HG03457 (cell line): ENCODE results near the gene SYCE3.

Source experiments
- ATAC-seq: cut with Tn5 transposase; IDR thresholded peaks from one replicate; pipeline ENCODE4 v1.9.1; 2021; ENCODE audit warnings: moderate number of reproducible peaks; ENCODE audit not compliant: unreplicated experiment

SYCE3 gene

GRCh38 chr22:50600967-50601668 is 38.4 kb upstream of the SYCE3 start:
- ATAC-seq: no peak

GRCh38 chr22:50600538-50600937 is 37.8 kb upstream of the SYCE3 start, which contains the start of gene MAPK8IP2:
MAPK8IP2 (plus strand) TSS chr22:50600793; CDS start chr22:50600819, 26 bp downstream.
- ATAC-seq: no peak

- ATAC-seq: no peak
These were observed 37.2 kb upstream of the SYCE3 start for GRCh38 chr22:50599816-50600455.

GRCh38 chr22:50597097-50597496 is 34.4 kb upstream of the SYCE3 start:
- ATAC-seq: no peak

GRCh38 chr22:50595189-50595588 is 32.5 kb upstream of the SYCE3 start:
- ATAC-seq: no peak

- ATAC-seq: no peak
These were observed 24.7 kb upstream of the SYCE3 start for GRCh38 chr22:50587407-50587806.

- no peak for ATAC-seq
These were observed 23.7 kb upstream of the SYCE3 start for GRCh38 chr22:50586416-50586815.

- ATAC-seq: no peak
These were observed 23.1 kb upstream of the SYCE3 start for GRCh38 chr22:50585781-50586180.

GRCh38 chr22:50585238-50585637 is 22.5 kb upstream of the SYCE3 start:
- ATAC-seq: no peak

GRCh38 chr22:50584106-50585096 is 21.7 kb upstream of the SYCE3 start:
- no peak for ATAC-seq

GRCh38 chr22:50583294-50583861 is 20.7 kb upstream of the SYCE3 start:
- ATAC-seq: no peak

- ATAC-seq: peak; percentile 80
These were observed 20.0 kb upstream of the SYCE3 start, which contains the start of gene CHKB for GRCh38 chr22:50582493-50583293. CHKB (minus strand) TSS chr22:50582849; CDS start chr22:50582781, 68 bp downstream.

- no peak for ATAC-seq
These were observed 19.3 kb upstream of the SYCE3 start for GRCh38 chr22:50581950-50582492.

- no peak for ATAC-seq
These were observed 18.6 kb upstream of the SYCE3 start for GRCh38 chr22:50581031-50581949.

GRCh38 chr22:50579752-50580151 is 17.0 kb upstream of the SYCE3 start:
- ATAC-seq: no peak

- ATAC-seq: no peak
These were observed 16.1 kb upstream of the SYCE3 start for GRCh38 chr22:50578776-50579310.

GRCh38 chr22:50577987-50578775 is 15.5 kb upstream of the SYCE3 start, which contains the start of gene CPT1B:
CPT1B (minus strand) TSS chr22:50578427; CDS start chr22:50577915, 512 bp downstream.
- no peak for ATAC-seq

- no peak for ATAC-seq
These were observed 14.9 kb upstream of the SYCE3 start for GRCh38 chr22:50577697-50577986.
